Trophoblast cell (in vitro differentiated cells and primary cell): Measurements from ENCODE around the gene AMBRA1. TPM values are rescaled to one million over a fixed set of nuclear protein-coding genes. Genes with fewer than 3 reads are reported as not detected.

Source experiments
- DNase-seq, 2 donors: peaks; one replicate each; pipeline ENCODE4 v3.0.0-alpha.2; 2016
- H2AFZ ChIP-seq: 2 replicates; pipeline ENCODE4 v1.6.1; 2013; ENCODE audit warnings: low read length, moderate library complexity, mild to moderate bottlenecking; ENCODE audit not compliant: insufficient read depth, poor library complexity
- H2AK5ac ChIP-seq: 2 replicates; pipeline ENCODE4 v1.6.1; 2013; ENCODE audit warnings: mild to moderate bottlenecking, low read length
- H2BK120ac ChIP-seq: 2 replicates; pipeline ENCODE4 v1.6.1; 2013; ENCODE audit warnings: low read length, mild to moderate bottlenecking, moderate library complexity; ENCODE audit not compliant: insufficient read depth, poor library complexity
- H2BK12ac ChIP-seq: 2 replicates; pipeline ENCODE4 v1.6.1; 2013; ENCODE audit warnings: mild to moderate bottlenecking, low read length, moderate library complexity
- H2BK5ac ChIP-seq: 2 replicates; pipeline ENCODE4 v1.6.1; 2013; ENCODE audit warnings: low read length, low read depth, moderate library complexity, mild to moderate bottlenecking; ENCODE audit not compliant: poor library complexity
- H3K14ac ChIP-seq: 2 replicates; pipeline ENCODE4 v1.6.1; 2013; ENCODE audit warnings: mild to moderate bottlenecking, low read length
- H3K18ac ChIP-seq: 2 replicates; pipeline ENCODE4 v1.6.1; 2013; ENCODE audit warnings: mild to moderate bottlenecking, low read length
- H3K23ac ChIP-seq: 2 replicates; pipeline ENCODE4 v1.6.1; 2013; ENCODE audit warnings: low read length
- H3K27ac ChIP-seq: 2 replicates; pipeline ENCODE4 v1.5.1; 2013; ENCODE audit warnings: low read depth, mild to moderate bottlenecking, inconsistent platforms, low read length, moderate library complexity
- H3K27me3 ChIP-seq: 2 replicates; pipeline ENCODE4 v1.6.1; 2013; ENCODE audit warnings: inconsistent platforms, mild to moderate bottlenecking, low read length, moderate library complexity; ENCODE audit not compliant: insufficient read depth
- H3K36me3 ChIP-seq, 2 experiments: 1 replicate in 1 of 2; 2 replicates in 1 of 2; pipeline ENCODE4 v1.6.1; 2013; ENCODE audit warnings: low read length in 2 of 2, mild to moderate bottlenecking in 2 of 2, moderate library complexity in 1 of 2; ENCODE audit not compliant: insufficient read depth in 2 of 2, control insufficient read depth in 1 of 2
- H3K4ac ChIP-seq: 2 replicates; pipeline ENCODE4 v1.6.1; 2013; ENCODE audit warnings: low read depth, mild to moderate bottlenecking, low read length, moderate library complexity
- H3K4me1 ChIP-seq, 2 experiments: 1 replicate in 1 of 2; 2 replicates in 1 of 2; pipeline ENCODE4 v1.6.1; 2013; ENCODE audit warnings: low read length in 2 of 2, mild to moderate bottlenecking in 2 of 2, moderate library complexity in 1 of 2; ENCODE audit not compliant: insufficient read depth in 2 of 2, control insufficient read depth in 1 of 2
- H3K4me2 ChIP-seq: 2 replicates; pipeline ENCODE4 v1.6.1; 2013; ENCODE audit warnings: inconsistent platforms, mild to moderate bottlenecking, low read length, moderate library complexity
- H3K4me3 ChIP-seq: 2 replicates; pipeline ENCODE4 v1.5.1; 2013; ENCODE audit warnings: mild to moderate bottlenecking, low read depth, low read length, inconsistent platforms
- H3K79me1 ChIP-seq: one replicate; pipeline ENCODE4 v1.6.1; 2013; ENCODE audit warnings: low read length
- H3K79me2 ChIP-seq: 2 replicates; pipeline ENCODE4 v1.6.1; 2013; ENCODE audit warnings: low read length, mild to moderate bottlenecking; ENCODE audit not compliant: control insufficient read depth, insufficient read depth, poor library complexity
- H3K9ac ChIP-seq: 2 replicates; pipeline ENCODE4 v1.6.1; 2013; ENCODE audit warnings: mild to moderate bottlenecking, low read length
- H3K9me3 ChIP-seq: 2 replicates; pipeline ENCODE4 v1.6.1; 2013; ENCODE audit warnings: low read depth, mild to moderate bottlenecking, control low read depth, inconsistent platforms, low read length; ENCODE audit not compliant: insufficient read depth
- H4K12ac ChIP-seq: 2 replicates; pipeline ENCODE4 v1.6.1; 2013; ENCODE audit warnings: low read depth, mild to moderate bottlenecking, low read length, moderate library complexity
- H4K8ac ChIP-seq: 2 replicates; pipeline ENCODE4 v1.6.1; 2013; ENCODE audit warnings: low read depth, mild to moderate bottlenecking, low read length, moderate library complexity
- H4K91ac ChIP-seq: one replicate; pipeline ENCODE4 v1.6.1; 2013; ENCODE audit warnings: low read depth, mild to moderate bottlenecking, low read length, moderate library complexity
- WGBS: extraction: QIAGEN DNeasy Blood & Tissue Kit; methylation state at CpG from one replicate; pipeline ENCODE4 v1.1.7; 2013; ENCODE audit warnings: missing lambda C conversion rate; ENCODE audit not compliant: insufficient read length, insufficient coverage; ENCODE audit errors: extremely low coverage; 5-methylcytosine and 5-hydroxymethylcytosine counted together
- polyA plus RNA-seq: library from polyadenylated mRNA; stranded (reverse); fragments of 200-250 nt; gene quantifications from 2 replicates; pipeline ENCODE4 v1.2.3, GENCODE V29; 2013

AMBRA1 gene, protein sequence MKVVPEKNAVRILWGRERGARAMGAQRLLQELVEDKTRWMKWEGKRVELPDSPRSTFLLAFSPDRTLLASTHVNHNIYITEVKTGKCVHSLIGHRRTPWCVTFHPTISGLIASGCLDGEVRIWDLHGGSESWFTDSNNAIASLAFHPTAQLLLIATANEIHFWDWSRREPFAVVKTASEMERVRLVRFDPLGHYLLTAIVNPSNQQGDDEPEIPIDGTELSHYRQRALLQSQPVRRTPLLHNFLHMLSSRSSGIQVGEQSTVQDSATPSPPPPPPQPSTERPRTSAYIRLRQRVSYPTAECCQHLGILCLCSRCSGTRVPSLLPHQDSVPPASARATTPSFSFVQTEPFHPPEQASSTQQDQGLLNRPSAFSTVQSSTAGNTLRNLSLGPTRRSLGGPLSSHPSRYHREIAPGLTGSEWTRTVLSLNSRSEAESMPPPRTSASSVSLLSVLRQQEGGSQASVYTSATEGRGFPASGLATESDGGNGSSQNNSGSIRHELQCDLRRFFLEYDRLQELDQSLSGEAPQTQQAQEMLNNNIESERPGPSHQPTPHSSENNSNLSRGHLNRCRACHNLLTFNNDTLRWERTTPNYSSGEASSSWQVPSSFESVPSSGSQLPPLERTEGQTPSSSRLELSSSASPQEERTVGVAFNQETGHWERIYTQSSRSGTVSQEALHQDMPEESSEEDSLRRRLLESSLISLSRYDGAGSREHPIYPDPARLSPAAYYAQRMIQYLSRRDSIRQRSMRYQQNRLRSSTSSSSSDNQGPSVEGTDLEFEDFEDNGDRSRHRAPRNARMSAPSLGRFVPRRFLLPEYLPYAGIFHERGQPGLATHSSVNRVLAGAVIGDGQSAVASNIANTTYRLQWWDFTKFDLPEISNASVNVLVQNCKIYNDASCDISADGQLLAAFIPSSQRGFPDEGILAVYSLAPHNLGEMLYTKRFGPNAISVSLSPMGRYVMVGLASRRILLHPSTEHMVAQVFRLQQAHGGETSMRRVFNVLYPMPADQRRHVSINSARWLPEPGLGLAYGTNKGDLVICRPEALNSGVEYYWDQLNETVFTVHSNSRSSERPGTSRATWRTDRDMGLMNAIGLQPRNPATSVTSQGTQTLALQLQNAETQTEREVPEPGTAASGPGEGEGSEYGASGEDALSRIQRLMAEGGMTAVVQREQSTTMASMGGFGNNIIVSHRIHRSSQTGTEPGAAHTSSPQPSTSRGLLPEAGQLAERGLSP (N-terminal part only)
- 12.9 and 14.9 TPM in 2 replicates for polyA plus RNA-seq

DNA sequence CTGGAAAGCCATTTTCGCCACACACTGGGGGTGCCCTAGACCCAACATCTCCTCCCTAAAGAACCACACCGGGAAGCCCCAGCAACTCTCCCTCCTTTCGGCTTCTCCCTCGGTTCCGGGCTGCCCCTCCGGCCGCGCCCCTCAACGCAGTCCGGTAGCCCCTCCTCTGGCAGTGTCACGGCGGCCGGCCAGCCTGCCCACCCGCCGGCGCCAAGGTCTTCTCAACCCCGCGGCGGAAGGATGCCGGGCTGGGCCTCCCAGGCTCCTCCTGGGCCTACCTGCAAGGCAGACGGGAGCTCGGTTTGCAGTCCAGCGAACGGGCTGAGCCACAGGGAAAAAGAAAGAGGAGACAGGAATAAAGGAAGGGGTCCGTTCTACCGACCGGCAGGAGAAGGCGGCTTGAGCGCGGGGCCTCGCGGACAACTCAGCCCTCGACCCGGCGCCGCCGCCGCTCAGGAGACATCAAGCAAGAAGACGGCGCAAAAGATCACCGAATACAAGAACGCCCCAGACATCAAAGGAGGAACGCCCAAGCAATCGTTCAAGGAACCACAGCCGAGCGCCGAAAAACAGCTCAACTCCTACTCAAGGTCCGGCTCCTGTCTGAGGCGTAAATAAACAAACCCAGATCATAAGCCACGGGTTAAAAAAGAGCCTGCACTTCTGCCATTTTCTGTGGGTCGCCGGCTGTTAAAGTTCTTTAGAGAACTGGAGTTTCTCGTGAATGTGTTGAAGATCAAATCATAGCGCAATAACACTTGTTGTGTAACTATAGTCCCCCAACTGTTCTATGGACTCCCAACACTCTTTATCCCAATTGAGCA is at the start of gene AMBRA1:
TSS of gene AMBRA1 (minus strand) at position 474 of the 824 bp plus-strand sequence. CDS start 45,643 bp downstream, outside the sequence.
- no peak within 1 kb of the TSS for H2BK12ac ChIP-seq
- H3K4ac ChIP-seq: peak within 1 kb of the TSS; percentile 88
- peaks cover 4% of the 10 kb centered on the region for H3K79me1 ChIP-seq
- peak; percentile 92 to 97 for DNase-seq
- H3K79me2 ChIP-seq: peaks cover 12% of the 10 kb centered on the region
- no peaks in the 10 kb centered on the region for H3K36me3 ChIP-seq
- peak within 1 kb of the TSS; percentile 92 for H4K12ac ChIP-seq
- no CpG with 5 or more reads among the region's 54 CpGs for WGBS
- peak within 1 kb of the TSS; percentile 98 for H3K4me2 ChIP-seq
- H3K4me3 ChIP-seq: peak within 1 kb of the TSS; percentile 87
- no peaks in the 10 kb centered on the region for H3K9me3 ChIP-seq
- peak within 1 kb of the TSS; percentile 90 for H2AFZ ChIP-seq
- peak within 1 kb of the TSS; percentile 4 for H2BK120ac ChIP-seq
- no peak within 1 kb of the TSS for H2AK5ac ChIP-seq
- H3K23ac ChIP-seq: no peak within 1 kb of the TSS
- H2BK5ac ChIP-seq: peak within 1 kb of the TSS; percentile 35
- H3K4me1 ChIP-seq: peaks cover 0 to 3% of the 10 kb centered on the region in 2 experiments
- H4K8ac ChIP-seq: peak within 1 kb of the TSS; percentile 96
- H3K27ac ChIP-seq: peak within 1 kb of the TSS; percentile 61
- H3K9ac ChIP-seq: peak within 1 kb of the TSS; percentile 94
- peak within 1 kb of the TSS; percentile 2 for H3K14ac ChIP-seq
- H3K18ac ChIP-seq: peak within 1 kb of the TSS; percentile 48
- no peaks in the 10 kb centered on the region for H3K27me3 ChIP-seq
- peak within 1 kb of the TSS; percentile 71 for H4K91ac ChIP-seq

DNA sequence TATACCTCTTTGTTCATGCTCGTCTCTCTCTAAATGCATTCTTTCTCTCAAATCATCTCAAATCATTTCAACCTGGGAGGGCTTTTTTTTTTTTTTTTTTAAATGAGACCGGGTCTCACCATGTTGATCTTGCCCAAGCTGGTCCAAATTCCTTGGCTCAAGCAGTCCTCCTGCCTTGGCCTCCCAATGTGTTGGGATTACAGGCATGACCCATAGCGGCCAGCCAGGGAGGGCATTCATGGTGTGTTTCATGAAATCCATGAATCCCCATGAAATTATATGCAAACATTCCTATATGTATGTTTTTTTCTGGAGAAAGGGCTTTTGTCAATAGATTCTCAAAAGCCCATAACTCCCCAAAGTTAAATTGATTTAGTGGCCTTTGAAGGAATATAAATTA is 49.7 kb upstream of the AMBRA1 start:
- H3K27me3 ChIP-seq: no peaks in the 10 kb centered on the region
- H4K8ac ChIP-seq: no peak overlapping the region
- H3K23ac ChIP-seq: no peak overlapping the region
- H3K9ac ChIP-seq: no peak overlapping the region
- H3K4me1 ChIP-seq: no peaks in the 10 kb centered on the region
- H3K14ac ChIP-seq: no peak overlapping the region
- no peak for DNase-seq
- no peak overlapping the region for H2AK5ac ChIP-seq
- H2AFZ ChIP-seq: no peak overlapping the region
- H3K9me3 ChIP-seq: no peaks in the 10 kb centered on the region
- H2BK120ac ChIP-seq: no peak overlapping the region
- H3K4me2 ChIP-seq: no peak overlapping the region
- no peak overlapping the region for H4K91ac ChIP-seq
- no peak overlapping the region for H3K4ac ChIP-seq
- H3K79me1 ChIP-seq: no peaks in the 10 kb centered on the region
- WGBS: no CpG with 5 or more reads among the region's 3 CpGs
- H2BK5ac ChIP-seq: no peak overlapping the region
- H3K4me3 ChIP-seq: no peak overlapping the region
- H3K27ac ChIP-seq: no peak overlapping the region
- H3K79me2 ChIP-seq: no peaks in the 10 kb centered on the region
- H3K36me3 ChIP-seq: peaks cover 14 to 26% of the 10 kb centered on the region in 2 experiments
- H3K18ac ChIP-seq: no peak overlapping the region
- no peak overlapping the region for H4K12ac ChIP-seq
- no peak overlapping the region for H2BK12ac ChIP-seq

DNA sequence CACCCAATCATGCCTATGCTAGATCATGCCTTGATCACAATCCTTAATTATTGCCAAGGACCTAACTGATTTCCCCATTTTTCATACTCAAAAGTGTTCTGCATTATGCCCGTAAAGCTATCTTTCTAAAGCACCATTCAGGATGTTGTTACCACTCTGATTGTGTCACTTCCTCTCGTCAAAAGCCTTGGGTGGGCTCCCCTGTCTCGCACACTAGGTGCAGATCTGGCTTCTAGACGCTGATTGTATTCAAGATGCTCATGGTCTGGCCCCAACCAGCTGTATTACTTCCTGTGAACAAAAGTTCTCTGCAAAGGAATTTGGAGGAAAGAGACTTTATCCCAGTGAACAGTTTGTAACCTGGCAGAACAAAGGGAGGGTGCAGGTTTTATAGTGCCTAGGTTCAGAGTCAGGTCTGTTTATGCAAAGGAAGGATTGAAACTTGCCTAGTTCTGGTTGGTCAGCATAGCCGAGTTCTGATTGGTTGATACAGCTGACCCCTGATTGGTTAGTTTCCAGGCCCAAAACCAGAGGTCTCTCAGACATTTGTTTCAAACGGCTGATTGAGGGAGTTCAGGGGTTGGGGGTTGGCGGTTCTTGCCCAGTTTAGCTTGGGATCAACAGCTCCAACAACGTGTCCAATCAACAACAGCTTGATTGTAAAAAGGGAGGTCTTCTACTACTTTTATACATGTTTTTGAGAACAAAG is 49.0 kb upstream of the AMBRA1 start:
- Histone ChIP-seq H3K23ac (no peak overlapping the region), H3K4me1 (no peaks in the 10 kb centered on the region), H3K14ac (no peak overlapping the region), H4K12ac (no peak overlapping the region), H4K91ac (no peak overlapping the region), H3K4me2 (no peak overlapping the region), H3K27me3 (no peaks in the 10 kb centered on the region), H3K4ac (no peak overlapping the region), H3K9me3 (no peaks in the 10 kb centered on the region), H2AK5ac (no peak overlapping the region), H3K27ac (no peak overlapping the region), H3K18ac (no peak overlapping the region), H3K79me1 (no peaks in the 10 kb centered on the region), H3K36me3 (peaks cover 11 to 24% of the 10 kb centered on the region in 2 experiments), H2BK120ac (no peak overlapping the region), H3K79me2 (no peaks in the 10 kb centered on the region), H2BK5ac (no peak overlapping the region), H3K4me3 (no peak overlapping the region), H2BK12ac (no peak overlapping the region), H2AFZ (no peak overlapping the region), H3K9ac (no peak overlapping the region), H4K8ac (no peak overlapping the region)
- no peak for DNase-seq
- WGBS: no CpG with 5 or more reads among the region's 8 CpGs
